Coronary artery (tissue), 2 donors: ENCODE results near the gene CNIH4.

ENCODE experiments used
- DNase-seq: peaks from one replicate; pipeline ENCODE4 v3.0.0-alpha.2; 2017; ENCODE audit warnings: low spot score
- H3K27ac ChIP-seq, 2 donors: fragments of 200-600 bp; sonication (generic); one replicate each; pipeline ENCODE4 v1.5.1; 2016 to 2019
- H3K4me3 ChIP-seq: fragments of 200-600 bp; sonication (generic); 2 replicates; pipeline ENCODE4 v1.5.1; 2016; ENCODE audit warnings: mild to moderate bottlenecking, moderate library complexity
- CTCF ChIP-seq: fragments of 200-600 bp; sonication (generic); IDR thresholded peaks from one replicate; pipeline ENCODE4 v1.5.1; 2019; ENCODE audit warnings: antibody characterized with exemption

The CNIH4 gene

DNA sequence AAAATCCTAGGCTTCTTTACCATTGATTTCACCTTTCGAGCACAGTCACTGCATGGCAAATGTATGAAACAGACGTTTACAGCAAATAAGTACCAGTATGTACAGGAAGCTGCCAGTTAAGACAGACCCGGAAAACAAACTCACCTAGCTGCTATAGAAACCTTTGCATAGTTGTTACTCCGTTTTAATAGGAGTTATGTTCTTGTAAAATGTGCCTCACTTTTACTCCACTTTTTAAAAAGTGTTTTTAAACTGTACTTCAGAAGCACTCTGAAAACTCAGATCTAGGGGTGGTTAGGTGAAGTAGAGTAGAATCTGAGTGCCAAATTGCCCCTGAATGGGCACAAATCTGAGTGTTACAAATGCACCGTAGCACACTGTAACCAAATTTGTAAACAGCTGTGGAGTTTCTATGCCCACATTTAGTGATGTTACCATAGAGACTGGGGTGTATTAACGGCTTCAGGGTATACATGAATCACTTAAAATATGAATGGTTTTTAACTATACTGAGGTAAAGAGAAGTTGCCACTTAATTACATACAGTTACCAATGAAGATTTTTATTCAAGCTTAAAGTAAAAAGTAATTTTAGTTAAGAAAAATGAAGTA, 30.7 kb downstream of the CNIH4 start:
- Histone ChIP-seq H3K27ac (peak overlapping the region in 1 of 2 donors; percentile 13), H3K4me3 (no peak overlapping the region)
- no peak for TF ChIP-seq CTCF
- no peak for DNase-seq

DNA sequence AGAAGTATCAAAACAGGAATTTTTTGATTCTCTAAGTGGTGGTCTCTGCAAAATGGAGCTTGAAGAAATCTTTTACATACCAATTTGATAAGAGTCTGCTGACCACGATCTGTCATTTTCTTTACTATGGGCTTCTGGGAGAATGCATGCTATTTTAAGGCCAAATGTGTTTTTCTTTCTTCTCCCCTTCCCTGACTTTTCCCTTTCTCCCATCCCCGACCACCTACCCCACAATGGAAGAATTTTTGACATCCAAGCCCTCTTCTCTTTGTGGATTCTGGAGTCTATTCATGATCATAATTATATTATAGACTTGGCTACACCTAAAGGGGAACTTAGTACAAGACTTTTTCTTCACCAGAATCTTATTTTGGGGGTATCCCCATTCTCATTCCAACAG, 31.3 kb downstream of the CNIH4 start:
- Histone ChIP-seq H3K4me3 (no peak overlapping the region), H3K27ac (no peak overlapping the region)
- no peak for DNase-seq
- TF ChIP-seq CTCF: no peak

DNA sequence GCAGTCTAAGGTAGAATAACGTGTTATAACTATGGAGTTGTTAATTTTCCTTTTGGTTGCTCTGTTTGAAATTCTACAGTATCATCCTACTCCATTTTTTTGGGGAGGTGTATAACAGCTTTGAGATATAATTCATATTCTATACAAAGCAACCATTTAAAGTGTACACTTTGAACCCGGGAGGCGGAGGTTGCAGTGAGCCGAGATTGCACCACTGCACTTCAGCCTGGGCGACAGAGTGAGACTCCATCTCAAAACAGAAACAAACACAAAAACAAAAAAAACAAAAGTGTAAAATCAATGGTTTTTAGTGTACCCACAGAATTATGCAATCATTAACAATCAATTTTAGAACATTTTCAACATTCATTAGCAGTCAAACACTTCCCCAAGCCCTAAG, 33.8 kb downstream of the CNIH4 start:
- Histone ChIP-seq H3K27ac (no peak overlapping the region), H3K4me3 (no peak overlapping the region)
- DNase-seq: no peak
- no peak for TF ChIP-seq CTCF

GRCh38 chr1:224392411-224393249, 36.0 kb downstream of the CNIH4 start:
- no peak overlapping the region for H3K27ac ChIP-seq
- H3K4me3 ChIP-seq: no peak overlapping the region
- TF ChIP-seq CTCF: no peak
- no peak for DNase-seq

DNA sequence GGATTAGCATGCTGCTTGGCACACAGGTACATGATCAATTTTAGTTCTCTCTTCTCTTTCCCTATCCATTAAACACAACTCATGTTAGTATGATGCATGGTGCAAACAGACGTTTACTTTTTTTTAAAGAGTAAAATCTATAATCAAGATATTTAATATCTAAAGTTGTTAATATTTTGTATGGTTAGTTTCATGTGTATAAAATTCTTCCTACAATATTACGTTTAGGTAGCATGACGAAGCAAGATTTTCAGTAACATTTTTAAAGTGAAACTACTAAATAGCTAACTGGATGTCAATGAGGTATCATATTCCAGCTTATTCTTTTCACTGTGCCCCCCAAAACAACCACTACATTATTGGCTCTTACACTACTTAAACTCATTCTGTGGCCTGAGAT, 36.6 kb downstream of the CNIH4 start:
- no peak overlapping the region for H3K4me3 ChIP-seq
- no peak overlapping the region for H3K27ac ChIP-seq
- TF ChIP-seq CTCF: no peak
- no peak for DNase-seq

- Histone ChIP-seq H3K4me3 (no peak overlapping the region), H3K27ac (no peak overlapping the region)
- no peak for TF ChIP-seq CTCF
- DNase-seq: no peak
Observed at GRCh38 chr1:224399887-224400286, 43.2 kb downstream of the CNIH4 start.

DNA sequence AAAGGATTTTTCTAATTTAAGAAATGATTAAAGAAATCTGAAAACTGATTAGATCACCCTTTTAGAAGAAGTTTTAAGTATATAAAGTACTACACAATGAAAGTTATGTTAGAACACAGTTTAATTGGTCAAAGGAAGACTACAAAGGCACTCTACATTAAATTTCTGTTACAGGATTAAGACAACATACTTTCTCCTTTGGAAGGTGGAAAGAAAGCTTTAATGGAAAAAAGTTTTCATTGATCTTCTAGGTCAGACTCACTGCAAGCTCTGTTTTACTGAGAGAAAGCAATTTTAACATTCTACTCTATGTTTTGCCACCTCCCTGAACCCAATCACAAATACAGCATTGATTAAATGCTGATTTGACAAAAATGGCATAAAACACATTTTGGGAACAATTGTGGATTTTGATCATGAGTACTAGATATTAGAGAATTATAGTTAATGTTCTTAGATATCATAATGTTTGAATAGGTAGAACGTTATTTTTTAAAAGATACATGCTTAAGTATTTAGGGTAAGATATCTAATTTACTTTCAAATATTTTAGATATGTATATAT, 45.9 kb downstream of the CNIH4 start:
- TF ChIP-seq CTCF: no peak
- Histone ChIP-seq H3K27ac (no peak overlapping the region), H3K4me3 (no peak overlapping the region)
- DNase-seq: no peak
